ENCODE results near the gene TINAG.

Gene TINAG

GRCh38 chr6:54357141-54357540 is 48.9 kb downstream of the TINAG start:
- H3K4me1 ChIP-seq (ENCODE audit: control insufficient read depth in 5 of 5, insufficient read depth in 5 of 5, low read length in 5 of 5): no peaks in the 10 kb centered on the region

GRCh38 chr6:54361188-54361587 is 52.9 kb downstream of the TINAG start:
- no peaks in the 10 kb centered on the region for H3K9me3 ChIP-seq (ENCODE audit: control insufficient read depth in 5 of 5, low read length in 5 of 5)
- H3K9ac ChIP-seq (ENCODE audit: low read length in 5 of 5): no peak overlapping the region
- no peak overlapping the region for H3K4me3 ChIP-seq (ENCODE audit: low read depth in 1 of 5, low read length in 5 of 5)
- no peaks in the 10 kb centered on the region for H3K36me3 ChIP-seq (ENCODE audit: control insufficient read depth in 5 of 5, insufficient read depth in 5 of 5, low read length in 5 of 5)
- no peaks in the 10 kb centered on the region for H3K27me3 ChIP-seq (ENCODE audit: control insufficient read depth in 5 of 5, insufficient read depth in 4 of 5, low read length in 5 of 5)
- no peaks in the 10 kb centered on the region for H3K4me1 ChIP-seq (ENCODE audit: control insufficient read depth in 5 of 5, insufficient read depth in 5 of 5, low read length in 5 of 5)
- H3K27ac ChIP-seq (ENCODE audit: low read depth, low read length): no peak overlapping the region

More at GRCh38 chr6:54357141-54357540, 48.9 kb downstream of the TINAG start:
- no peaks in the 10 kb centered on the region for H3K27me3 ChIP-seq (ENCODE audit: control insufficient read depth in 5 of 5, insufficient read depth in 4 of 5, low read length in 5 of 5)
- no peak overlapping the region for H3K4me3 ChIP-seq (ENCODE audit: low read depth in 1 of 5, low read length in 5 of 5)
- H3K9me3 ChIP-seq (ENCODE audit: control insufficient read depth in 5 of 5, low read length in 5 of 5): no peaks in the 10 kb centered on the region
- no peaks in the 10 kb centered on the region for H3K36me3 ChIP-seq (ENCODE audit: control insufficient read depth in 5 of 5, insufficient read depth in 5 of 5, low read length in 5 of 5)
- no peak overlapping the region for H3K9ac ChIP-seq (ENCODE audit: low read length in 5 of 5)
- H3K27ac ChIP-seq (ENCODE audit: low read depth, low read length): no peak overlapping the region

- no peaks in the 10 kb centered on the region for H3K27me3 ChIP-seq (ENCODE audit: control insufficient read depth in 5 of 5, insufficient read depth in 4 of 5, low read length in 5 of 5)
- H3K9ac ChIP-seq (ENCODE audit: low read length in 5 of 5): no peak overlapping the region
- H3K4me1 ChIP-seq (ENCODE audit: control insufficient read depth in 5 of 5, insufficient read depth in 5 of 5, low read length in 5 of 5): no peaks in the 10 kb centered on the region
- no peak overlapping the region for H3K4me3 ChIP-seq (ENCODE audit: low read depth in 1 of 5, low read length in 5 of 5)
- no peaks in the 10 kb centered on the region for H3K36me3 ChIP-seq (ENCODE audit: control insufficient read depth in 5 of 5, insufficient read depth in 5 of 5, low read length in 5 of 5)
- H3K9me3 ChIP-seq (ENCODE audit: control insufficient read depth in 5 of 5, low read length in 5 of 5): no peaks in the 10 kb centered on the region
- H3K27ac ChIP-seq (ENCODE audit: low read depth, low read length): no peak overlapping the region
These were observed 53.5 kb downstream of the TINAG start for GRCh38 chr6:54361734-54362133.

GRCh38 chr6:54366667-54367327 is 58.6 kb downstream of the TINAG start:
- Histone ChIP-seq H3K4me3 (ENCODE audit: low read depth in 1 of 5, low read length in 5 of 5) (no peak overlapping the region), H3K9ac (ENCODE audit: low read length in 5 of 5) (no peak overlapping the region), H3K27ac (ENCODE audit: low read depth, low read length) (no peak overlapping the region), H3K27me3 (ENCODE audit: control insufficient read depth in 5 of 5, insufficient read depth in 4 of 5, low read length in 5 of 5) (no peaks in the 10 kb centered on the region), H3K36me3 (ENCODE audit: control insufficient read depth in 5 of 5, insufficient read depth in 5 of 5, low read length in 5 of 5) (no peaks in the 10 kb centered on the region), H3K9me3 (ENCODE audit: control insufficient read depth in 5 of 5, low read length in 5 of 5) (no peaks in the 10 kb centered on the region), H3K4me1 (ENCODE audit: control insufficient read depth in 5 of 5, insufficient read depth in 5 of 5, low read length in 5 of 5) (no peaks in the 10 kb centered on the region)

GRCh38 chr6:54377776-54378175 is 69.5 kb downstream of the TINAG start:
- Histone ChIP-seq H3K4me3 (ENCODE audit: low read depth in 1 of 5, low read length in 5 of 5) (no peak overlapping the region), H3K27ac (ENCODE audit: low read depth, low read length) (no peak overlapping the region), H3K9ac (ENCODE audit: low read length in 5 of 5) (no peak overlapping the region), H3K36me3 (ENCODE audit: control insufficient read depth in 5 of 5, insufficient read depth in 5 of 5, low read length in 5 of 5) (no peaks in the 10 kb centered on the region), H3K4me1 (ENCODE audit: control insufficient read depth in 5 of 5, insufficient read depth in 5 of 5, low read length in 5 of 5) (no peaks in the 10 kb centered on the region), H3K9me3 (ENCODE audit: control insufficient read depth in 5 of 5, low read length in 5 of 5) (no peaks in the 10 kb centered on the region), H3K27me3 (ENCODE audit: control insufficient read depth in 5 of 5, insufficient read depth in 4 of 5, low read length in 5 of 5) (no peaks in the 10 kb centered on the region)

- Histone ChIP-seq H3K9me3 (ENCODE audit: control insufficient read depth in 5 of 5, low read length in 5 of 5) (no peaks in the 10 kb centered on the region), H3K9ac (ENCODE audit: low read length in 5 of 5) (no peak overlapping the region), H3K36me3 (ENCODE audit: control insufficient read depth in 5 of 5, insufficient read depth in 5 of 5, low read length in 5 of 5) (no peaks in the 10 kb centered on the region), H3K4me3 (ENCODE audit: low read depth in 1 of 5, low read length in 5 of 5) (no peak overlapping the region), H3K4me1 (ENCODE audit: control insufficient read depth in 5 of 5, insufficient read depth in 5 of 5, low read length in 5 of 5) (no peaks in the 10 kb centered on the region), H3K27me3 (ENCODE audit: control insufficient read depth in 5 of 5, insufficient read depth in 4 of 5, low read length in 5 of 5) (no peaks in the 10 kb centered on the region), H3K27ac (ENCODE audit: low read depth, low read length) (no peak overlapping the region)
These were observed 78.1 kb downstream of the TINAG start for GRCh38 chr6:54386295-54386694.

- no peak overlapping the region for H3K27ac ChIP-seq (ENCODE audit: low read depth, low read length)
- H3K4me1 ChIP-seq (ENCODE audit: control insufficient read depth in 5 of 5, insufficient read depth in 5 of 5, low read length in 5 of 5): no peaks in the 10 kb centered on the region
- H3K9ac ChIP-seq (ENCODE audit: low read length in 5 of 5): no peak overlapping the region
- H3K36me3 ChIP-seq (ENCODE audit: control insufficient read depth in 5 of 5, insufficient read depth in 5 of 5, low read length in 5 of 5): no peaks in the 10 kb centered on the region
- peaks cover 0 to 3% (median 0%) of the 10 kb centered on the region in 5 donors for H3K9me3 ChIP-seq (ENCODE audit: control insufficient read depth in 5 of 5, low read length in 5 of 5)
- H3K4me3 ChIP-seq (ENCODE audit: low read depth in 1 of 5, low read length in 5 of 5): no peak overlapping the region
- no peaks in the 10 kb centered on the region for H3K27me3 ChIP-seq (ENCODE audit: control insufficient read depth in 5 of 5, insufficient read depth in 4 of 5, low read length in 5 of 5)
These were observed 82.1 kb downstream of the TINAG start for GRCh38 chr6:54390362-54390761.

- no peaks in the 10 kb centered on the region for H3K36me3 ChIP-seq (ENCODE audit: control insufficient read depth in 5 of 5, insufficient read depth in 5 of 5, low read length in 5 of 5)
- peaks cover 0 to 3% (median 0%) of the 10 kb centered on the region in 5 donors for H3K9me3 ChIP-seq (ENCODE audit: control insufficient read depth in 5 of 5, low read length in 5 of 5)
- no peak overlapping the region for H3K4me3 ChIP-seq (ENCODE audit: low read depth in 1 of 5, low read length in 5 of 5)
- no peaks in the 10 kb centered on the region for H3K4me1 ChIP-seq (ENCODE audit: control insufficient read depth in 5 of 5, insufficient read depth in 5 of 5, low read length in 5 of 5)
- H3K9ac ChIP-seq (ENCODE audit: low read length in 5 of 5): no peak overlapping the region
- H3K27ac ChIP-seq (ENCODE audit: low read depth, low read length): no peak overlapping the region
- no peaks in the 10 kb centered on the region for H3K27me3 ChIP-seq (ENCODE audit: control insufficient read depth in 5 of 5, insufficient read depth in 4 of 5, low read length in 5 of 5)
These were observed 83.3 kb downstream of the TINAG start for GRCh38 chr6:54391577-54391976.

- H3K27me3 ChIP-seq (ENCODE audit: control insufficient read depth in 5 of 5, insufficient read depth in 4 of 5, low read length in 5 of 5): no peaks in the 10 kb centered on the region
- no peak overlapping the region for H3K27ac ChIP-seq (ENCODE audit: low read depth, low read length)
- no peaks in the 10 kb centered on the region for H3K36me3 ChIP-seq (ENCODE audit: control insufficient read depth in 5 of 5, insufficient read depth in 5 of 5, low read length in 5 of 5)
- no peak overlapping the region for H3K9ac ChIP-seq (ENCODE audit: low read length in 5 of 5)
- H3K4me1 ChIP-seq (ENCODE audit: control insufficient read depth in 5 of 5, insufficient read depth in 5 of 5, low read length in 5 of 5): no peaks in the 10 kb centered on the region
- no peaks in the 10 kb centered on the region for H3K9me3 ChIP-seq (ENCODE audit: control insufficient read depth in 5 of 5, low read length in 5 of 5)
- no peak overlapping the region for H3K4me3 ChIP-seq (ENCODE audit: low read depth in 1 of 5, low read length in 5 of 5)
These were observed 94.9 kb downstream of the TINAG start for GRCh38 chr6:54403096-54403495.

- Histone ChIP-seq H3K4me3 (ENCODE audit: low read depth in 1 of 5, low read length in 5 of 5) (no peak overlapping the region), H3K36me3 (ENCODE audit: control insufficient read depth in 5 of 5, insufficient read depth in 5 of 5, low read length in 5 of 5) (no peaks in the 10 kb centered on the region), H3K9ac (ENCODE audit: low read length in 5 of 5) (no peak overlapping the region), H3K27ac (ENCODE audit: low read depth, low read length) (no peak overlapping the region), H3K4me1 (ENCODE audit: control insufficient read depth in 5 of 5, insufficient read depth in 5 of 5, low read length in 5 of 5) (no peaks in the 10 kb centered on the region), H3K27me3 (ENCODE audit: control insufficient read depth in 5 of 5, insufficient read depth in 4 of 5, low read length in 5 of 5) (no peaks in the 10 kb centered on the region), H3K9me3 (ENCODE audit: control insufficient read depth in 5 of 5, low read length in 5 of 5) (peaks cover 0 to 4% (median 3%) of the 10 kb centered on the region in 5 donors)
These were observed 96.5 kb downstream of the TINAG start for GRCh38 chr6:54404791-54405190.
